ENCODE data around the gene UBE4A.
"Not testable (repeated sequence)": the region's sequence is repeated elsewhere in the genome, so short reads cannot be mapped to it uniquely, and the experiment has no call there.

Gene UBE4A

DNA sequence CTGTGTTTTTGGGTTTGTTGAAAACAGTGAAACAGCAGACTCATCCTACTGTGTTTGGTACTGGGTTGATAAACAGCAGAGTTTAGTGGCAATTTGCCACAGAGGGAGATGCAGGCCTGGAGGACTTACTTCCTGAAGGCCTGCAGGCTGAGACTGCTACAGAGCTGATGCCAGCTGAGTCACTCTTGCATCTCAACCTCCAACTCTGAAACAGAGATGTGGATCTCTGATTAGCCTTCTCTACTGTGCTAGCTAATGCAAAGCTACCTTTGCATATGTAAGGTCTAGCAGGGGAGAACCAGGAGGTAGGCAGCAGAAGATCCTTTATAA, 56.3 kb downstream of the UBE4A start:
- Histone ChIP-seq H3K4me3 (replicated peaks; ENCODE audit: low read depth, low read length) (no peak overlapping the region), H3K27me3 (replicated peaks; ENCODE audit: control insufficient read depth, insufficient read depth, low read length) (no peaks in the 10 kb centered on the region), H3K36me3 (ENCODE audit: control insufficient read depth, insufficient read depth, low read length) (no peaks in the 10 kb centered on the region)
- DNase-seq (ENCODE audit: extremely low read depth, insufficient read length) = no peak
- TF ChIP-seq CTCF (IDR thresholded peaks at IDR 0.05; ENCODE audit: insufficient read depth, low read length, poor library complexity, severe bottlenecking) = no peak

DNA sequence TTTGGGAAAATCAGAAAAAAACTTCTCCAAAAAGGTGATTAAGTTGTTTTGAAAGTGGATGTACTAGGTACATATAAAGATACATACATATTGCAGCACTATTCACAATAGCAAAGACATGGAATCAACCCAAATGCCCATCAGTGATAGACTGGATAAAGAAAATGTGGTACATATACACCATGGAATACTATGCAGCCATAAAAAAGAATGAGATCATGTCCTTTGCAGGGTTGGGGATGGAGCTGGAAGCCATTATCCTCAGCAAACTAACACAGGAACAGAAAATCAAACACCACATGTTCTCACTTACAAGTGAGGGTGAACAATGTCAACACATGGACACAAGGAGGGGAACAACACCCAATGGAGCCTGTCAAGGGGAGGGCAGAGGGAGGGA, 57.5 kb downstream of the UBE4A start:
- H3K36me3 ChIP-seq (ENCODE audit: control insufficient read depth, insufficient read depth, low read length); H3K4me3 ChIP-seq (replicated peaks; ENCODE audit: low read depth, low read length); DNase-seq (ENCODE audit: extremely low read depth, insufficient read length); H3K27me3 ChIP-seq (replicated peaks; ENCODE audit: control insufficient read depth, insufficient read depth, low read length): not testable (repeated sequence)

- Histone ChIP-seq H3K36me3 (ENCODE audit: control insufficient read depth, insufficient read depth, low read length) (no peaks in the 10 kb centered on the region), H3K27me3 (replicated peaks; ENCODE audit: control insufficient read depth, insufficient read depth, low read length) (no peaks in the 10 kb centered on the region), H3K4me3 (replicated peaks; ENCODE audit: low read depth, low read length) (no peak overlapping the region)
- DNase-seq (ENCODE audit: extremely low read depth, insufficient read length) = no peak
- TF ChIP-seq CTCF (IDR thresholded peaks at IDR 0.05; ENCODE audit: insufficient read depth, low read length, poor library complexity, severe bottlenecking) = no peak
These were observed 58.4 kb downstream of the UBE4A start for GRCh38 chr11:118417801-118418200.

GRCh38 chr11:118418766-118419165, 59.4 kb downstream of the UBE4A start:
- Histone ChIP-seq H3K36me3 (ENCODE audit: control insufficient read depth, insufficient read depth, low read length) (no peaks in the 10 kb centered on the region), H3K4me3 (replicated peaks; ENCODE audit: low read depth, low read length) (no peak overlapping the region), H3K27me3 (replicated peaks; ENCODE audit: control insufficient read depth, insufficient read depth, low read length) (no peaks in the 10 kb centered on the region)
- no peak for TF ChIP-seq CTCF (IDR thresholded peaks at IDR 0.05; ENCODE audit: insufficient read depth, low read length, poor library complexity, severe bottlenecking)
- no peak for DNase-seq (ENCODE audit: extremely low read depth, insufficient read length)

GRCh38 chr11:118427707-118428106, 68.3 kb downstream of the UBE4A start:
- no peak for TF ChIP-seq CTCF (IDR thresholded peaks at IDR 0.05; ENCODE audit: insufficient read depth, low read length, poor library complexity, severe bottlenecking)
- H3K4me3 ChIP-seq (replicated peaks; ENCODE audit: low read depth, low read length) = no peak overlapping the region
- H3K36me3 ChIP-seq (ENCODE audit: control insufficient read depth, insufficient read depth, low read length) = no peaks in the 10 kb centered on the region
- DNase-seq (ENCODE audit: extremely low read depth, insufficient read length) = no peak
- H3K27me3 ChIP-seq (replicated peaks; ENCODE audit: control insufficient read depth, insufficient read depth, low read length) = no peaks in the 10 kb centered on the region

- no peaks in the 10 kb centered on the region for H3K27me3 ChIP-seq (replicated peaks; ENCODE audit: control insufficient read depth, insufficient read depth, low read length)
- peak; percentile 23 for TF ChIP-seq CTCF (IDR thresholded peaks at IDR 0.05; ENCODE audit: insufficient read depth, low read length, poor library complexity, severe bottlenecking)
- DNase-seq (ENCODE audit: extremely low read depth, insufficient read length) = no peak
- no peaks in the 10 kb centered on the region for H3K36me3 ChIP-seq (ENCODE audit: control insufficient read depth, insufficient read depth, low read length)
- H3K4me3 ChIP-seq (replicated peaks; ENCODE audit: low read depth, low read length) = no peak overlapping the region
These were observed 71.6 kb downstream of the UBE4A start for GRCh38 chr11:118430956-118431355.
